Astrocyte (in vitro differentiated cells and primary cell): ENCODE data around the gene TMPRSS13. TPM values are rescaled to one million over a fixed set of nuclear protein-coding genes. Genes with fewer than 3 reads are reported as not detected.

Source experiments
- DNase-seq: peaks from one replicate; pipeline ENCODE4 v3.0.0-alpha.2; 2010; ENCODE audit warnings: low read depth
- FAIRE-seq: peaks from 2 replicates; lab custom pipeline; 2011; peaks lifted over from hg19 to GRCh38; lab: Jason Lieb, UNC
- H2AFZ ChIP-seq: 2 replicates; pipeline ENCODE4 v1.6.0; 2012; ENCODE audit warnings: low read depth, low read length, inconsistent platforms
- H3K27ac ChIP-seq: 2 replicates; pipeline ENCODE4 v1.5.1; 2011; ENCODE audit warnings: low read depth, low read length, inconsistent platforms
- H3K27me3 ChIP-seq: 2 replicates; pipeline ENCODE4 v1.6.0; 2011; ENCODE audit warnings: low read length, inconsistent platforms; ENCODE audit not compliant: insufficient read depth
- H3K36me3 ChIP-seq: 2 replicates; pipeline ENCODE4 v1.5.1; 2011; ENCODE audit warnings: low read length, inconsistent platforms; ENCODE audit not compliant: insufficient read depth
- H3K4me1 ChIP-seq: 2 replicates; pipeline ENCODE4 v1.5.1; 2011; ENCODE audit warnings: low read length, inconsistent platforms; ENCODE audit not compliant: insufficient read depth
- H3K4me2 ChIP-seq: 2 replicates; pipeline ENCODE4 v1.6.0; 2012; ENCODE audit warnings: low read length, inconsistent platforms
- H3K4me3 ChIP-seq: 2 replicates; pipeline ENCODE4 v1.5.1; 2011; ENCODE audit warnings: low read depth, mild to moderate bottlenecking, low read length, inconsistent platforms; ENCODE audit not compliant: insufficient read depth
- H3K79me2 ChIP-seq: 2 replicates; pipeline ENCODE4 v1.6.0; 2012; ENCODE audit warnings: mild to moderate bottlenecking, low read length, inconsistent platforms; ENCODE audit not compliant: insufficient read depth
- H3K9ac ChIP-seq: 2 replicates; pipeline ENCODE4 v1.6.0; 2012; ENCODE audit warnings: mild to moderate bottlenecking, low read length, inconsistent platforms
- H3K9me3 ChIP-seq: 2 replicates; pipeline ENCODE4 v1.5.1; 2012; ENCODE audit warnings: low read depth, mild to moderate bottlenecking, low read length, inconsistent platforms; ENCODE audit not compliant: insufficient read depth
- H4K20me1 ChIP-seq: 2 replicates; pipeline ENCODE4 v1.6.0; 2012; ENCODE audit warnings: low read length, inconsistent platforms; ENCODE audit not compliant: insufficient read depth
- H3K27ac Mint-ChIP-seq: one replicate; pipeline ENCODE4 v1.8.0; 2021; ENCODE audit warnings: mild to moderate bottlenecking, mixed read lengths; ENCODE audit not compliant: unreplicated experiment
- H3K27me3 Mint-ChIP-seq: one replicate; pipeline ENCODE4 v1.8.0; 2021; ENCODE audit warnings: low read depth, mixed read lengths; ENCODE audit not compliant: unreplicated experiment
- H3K36me3 Mint-ChIP-seq: one replicate; pipeline ENCODE4 v1.8.0; 2021; ENCODE audit warnings: low read depth, mixed read lengths; ENCODE audit not compliant: unreplicated experiment
- H3K4me1 Mint-ChIP-seq: one replicate; pipeline ENCODE4 v1.8.0; 2021; ENCODE audit warnings: low read depth, mixed read lengths; ENCODE audit not compliant: unreplicated experiment
- H3K4me3 Mint-ChIP-seq: one replicate; pipeline ENCODE4 v1.8.0; 2021; ENCODE audit warnings: mild to moderate bottlenecking, moderate library complexity, mixed read lengths; ENCODE audit not compliant: unreplicated experiment
- H3K9me3 Mint-ChIP-seq: one replicate; pipeline ENCODE4 v1.8.0; 2021; ENCODE audit warnings: mild to moderate bottlenecking, mixed read lengths; ENCODE audit not compliant: unreplicated experiment
- EZH2 ChIP-seq: IDR thresholded peaks from 2 replicates; pipeline ENCODE4 v1.6.1; 2012; ENCODE audit warnings: mild to moderate bottlenecking, low read length, inconsistent platforms; ENCODE audit not compliant: insufficient read depth
- total RNA-seq: library from RNA; stranded (reverse); gene quantifications from 2 replicates; pipeline ENCODE4 v1.2.1, GENCODE V29; 2021
- TF ChIP-seq, protein P1 (sequence below): IDR thresholded peaks from 2 replicates; pipeline ENCODE4 v1.5.1; 2011; ENCODE audit warnings: low read depth, mild to moderate bottlenecking, inconsistent platforms, low read length, moderate library complexity; ENCODE audit not compliant: insufficient read depth

The TMPRSS13 gene
- total RNA-seq, 1 donor from 2014 or later = 0.66 TPM

DNA sequence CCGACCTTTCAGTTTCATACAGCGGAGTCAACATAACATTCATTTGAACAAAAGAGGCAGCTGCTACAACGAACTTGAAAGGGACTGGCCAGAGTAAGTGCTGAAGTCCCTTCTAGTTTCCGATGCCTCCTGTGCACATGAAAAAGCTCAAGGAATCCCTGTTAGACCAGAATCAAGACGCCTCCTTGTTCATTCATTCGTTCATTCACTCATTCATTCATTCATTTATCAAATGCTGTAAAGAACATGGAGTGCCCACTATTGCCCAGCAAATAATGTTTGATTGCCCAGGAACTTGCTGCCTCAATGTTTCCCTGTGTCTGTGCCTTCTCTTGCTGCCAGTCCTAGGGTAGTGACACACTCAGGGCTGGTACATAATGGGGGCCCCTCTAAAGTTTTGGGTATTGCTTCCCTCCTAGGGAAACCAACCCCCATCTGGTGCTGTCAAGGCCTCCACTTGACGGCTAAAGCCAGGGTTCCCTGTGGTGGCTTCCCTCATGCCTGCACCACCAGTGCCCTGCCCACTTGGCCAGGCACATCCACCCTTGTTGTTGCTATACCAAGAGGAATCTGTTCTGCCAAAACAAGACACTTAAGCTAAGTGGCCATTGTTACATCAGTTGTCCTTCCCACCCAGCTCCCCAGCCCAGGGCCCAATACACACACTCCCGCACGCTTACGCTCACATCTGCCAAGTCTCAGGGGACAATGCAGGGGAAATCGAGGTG, 3.8 kb downstream of the TMPRSS13 start:
- Histone ChIP-seq H3K27ac (no peak overlapping the region), H3K27me3 (peaks cover 18% of the 10 kb centered on the region), H3K4me3 (no peak overlapping the region), H3K4me2 (no peak overlapping the region), H2AFZ (no peak overlapping the region), H4K20me1 (no peaks in the 10 kb centered on the region), H3K4me1 (no peaks in the 10 kb centered on the region), H3K36me3 (no peaks in the 10 kb centered on the region), H3K79me2 (no peaks in the 10 kb centered on the region), H3K9me3 (no peaks in the 10 kb centered on the region), H3K9ac (no peak overlapping the region)
- TF ChIP-seq EZH2 = no peak
- TF ChIP-seq, protein P1, sequence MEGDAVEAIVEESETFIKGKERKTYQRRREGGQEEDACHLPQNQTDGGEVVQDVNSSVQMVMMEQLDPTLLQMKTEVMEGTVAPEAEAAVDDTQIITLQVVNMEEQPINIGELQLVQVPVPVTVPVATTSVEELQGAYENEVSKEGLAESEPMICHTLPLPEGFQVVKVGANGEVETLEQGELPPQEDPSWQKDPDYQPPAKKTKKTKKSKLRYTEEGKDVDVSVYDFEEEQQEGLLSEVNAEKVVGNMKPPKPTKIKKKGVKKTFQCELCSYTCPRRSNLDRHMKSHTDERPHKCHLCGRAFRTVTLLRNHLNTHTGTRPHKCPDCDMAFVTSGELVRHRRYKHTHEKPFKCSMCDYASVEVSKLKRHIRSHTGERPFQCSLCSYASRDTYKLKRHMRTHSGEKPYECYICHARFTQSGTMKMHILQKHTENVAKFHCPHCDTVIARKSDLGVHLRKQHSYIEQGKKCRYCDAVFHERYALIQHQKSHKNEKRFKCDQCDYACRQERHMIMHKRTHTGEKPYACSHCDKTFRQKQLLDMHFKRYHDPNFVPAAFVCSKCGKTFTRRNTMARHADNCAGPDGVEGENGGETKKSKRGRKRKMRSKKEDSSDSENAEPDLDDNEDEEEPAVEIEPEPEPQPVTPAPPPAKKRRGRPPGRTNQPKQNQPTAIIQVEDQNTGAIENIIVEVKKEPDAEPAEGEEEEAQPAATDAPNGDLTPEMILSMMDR = no peak
- no peak for FAIRE-seq
- Mint-ChIP-seq H3K27ac (no peak overlapping the region), H3K4me1 (peaks cover under 1% of the 10 kb centered on the region), H3K36me3 (no peaks in the 10 kb centered on the region), H3K27me3 (peaks cover 69% of the 10 kb centered on the region), H3K4me3 (no peak overlapping the region), H3K9me3 (no peaks in the 10 kb centered on the region)
- no peak for DNase-seq

DNA sequence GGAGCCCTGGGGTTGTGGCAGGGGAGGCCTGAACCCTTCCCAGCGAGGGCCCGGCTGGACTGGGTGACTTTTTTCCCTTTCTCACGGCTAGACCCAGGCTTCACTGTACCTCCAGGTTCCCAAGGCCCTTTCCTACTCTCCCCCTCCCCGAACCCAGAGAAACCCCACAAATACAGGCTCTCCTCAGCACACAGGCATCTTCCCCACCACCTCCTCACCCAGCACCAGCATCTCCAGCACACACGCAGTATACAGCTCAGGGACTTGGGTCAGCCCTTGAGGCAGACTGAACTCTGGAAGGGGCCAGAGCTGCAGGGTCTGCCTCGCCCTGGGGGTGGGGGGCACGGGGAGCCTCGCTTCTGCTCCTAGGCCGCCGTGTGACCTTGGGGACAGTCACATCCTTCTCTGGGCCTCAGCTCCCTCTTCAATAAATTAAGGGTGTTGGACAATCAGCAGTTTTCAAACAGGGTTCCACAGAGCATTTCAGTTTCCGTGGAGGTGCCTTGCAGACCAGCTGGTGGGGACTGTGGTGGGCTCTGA, 4.5 kb downstream of the TMPRSS13 start:
- Histone ChIP-seq H2AFZ (no peak overlapping the region), H3K79me2 (no peaks in the 10 kb centered on the region), H3K9me3 (no peaks in the 10 kb centered on the region), H3K4me3 (no peak overlapping the region), H3K4me2 (no peak overlapping the region), H3K27ac (no peak overlapping the region), H3K4me1 (no peaks in the 10 kb centered on the region), H3K9ac (no peak overlapping the region), H3K36me3 (no peaks in the 10 kb centered on the region), H3K27me3 (peaks cover 18% of the 10 kb centered on the region), H4K20me1 (no peaks in the 10 kb centered on the region)
- no peak for TF ChIP-seq EZH2
- TF ChIP-seq, protein P1 = no peak
- Mint-ChIP-seq H3K4me1 (no peaks in the 10 kb centered on the region), H3K27me3 (peaks cover 67% of the 10 kb centered on the region), H3K27ac (no peak overlapping the region), H3K4me3 (no peak overlapping the region), H3K36me3 (no peaks in the 10 kb centered on the region), H3K9me3 (no peaks in the 10 kb centered on the region)
- DNase-seq (no peak), FAIRE-seq (no peak)

DNA sequence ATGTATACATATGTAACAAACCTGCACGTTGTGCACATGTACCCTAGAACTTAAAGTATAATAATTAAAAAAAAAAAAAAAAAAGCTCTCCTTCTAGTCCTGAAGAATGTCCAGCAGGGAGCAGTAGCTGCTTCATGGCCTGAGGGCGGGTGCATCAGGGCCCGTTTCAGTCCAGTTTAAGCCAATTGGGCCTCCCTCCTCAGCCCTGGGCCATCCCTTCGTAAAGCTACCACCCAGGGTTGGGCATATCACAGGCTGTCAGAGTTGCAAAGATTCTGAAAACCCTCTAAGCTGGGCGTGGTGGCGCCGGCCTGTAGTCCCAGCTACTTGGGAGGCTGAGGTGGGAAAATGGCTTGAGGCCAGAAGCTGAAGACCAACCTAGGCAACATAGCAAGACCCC, 5.4 kb downstream of the TMPRSS13 start:
- no peak for TF ChIP-seq EZH2
- TF ChIP-seq, protein P1 = no peak
- H3K4me1 Mint-ChIP-seq = no peaks in the 10 kb centered on the region
- H3K4me1 ChIP-seq = no peaks in the 10 kb centered on the region
- no peak overlapping the region for H3K9ac ChIP-seq
- no peak overlapping the region for H3K4me3 Mint-ChIP-seq
- no peak overlapping the region for H3K4me3 ChIP-seq
- H2AFZ ChIP-seq = no peak overlapping the region
- H3K36me3 ChIP-seq = no peaks in the 10 kb centered on the region
- no peak overlapping the region for H3K27ac ChIP-seq
- H3K9me3 ChIP-seq = no peaks in the 10 kb centered on the region
- no peaks in the 10 kb centered on the region for H3K9me3 Mint-ChIP-seq
- peaks cover 64% of the 10 kb centered on the region for H3K27me3 Mint-ChIP-seq
- FAIRE-seq (no peak), DNase-seq (no peak)
- no peaks in the 10 kb centered on the region for H3K36me3 Mint-ChIP-seq
- peaks cover 12% of the 10 kb centered on the region for H3K27me3 ChIP-seq
- no peak overlapping the region for H3K4me2 ChIP-seq
- no peak overlapping the region for H3K27ac Mint-ChIP-seq
- H3K79me2 ChIP-seq = no peaks in the 10 kb centered on the region
- no peaks in the 10 kb centered on the region for H4K20me1 ChIP-seq
